ENCODE data around the gene MOGAT2. TPM values are rescaled to one million over a fixed set of nuclear protein-coding genes. Genes with fewer than 3 reads are reported as not detected.

MOGAT2 gene
- total and polyA plus RNA-seq, 2 of the 4 experiments (the other 2 are of a cell fraction) = not detected

GRCh38 chr11:75759832-75760231 is 42.2 kb downstream of the MOGAT2 start:
- Histone ChIP-seq H2AK5ac (ENCODE audit: low read depth, low read length) (no peak overlapping the region), H4K8ac (ENCODE audit: low read depth in 2 of 2, low read length in 2 of 2) (no peak overlapping the region), H3K4me1 (ENCODE audit: control insufficient read depth, insufficient read depth, low read length) (peaks cover 4% of the 10 kb centered on the region), H4K5ac (ENCODE audit: low read depth, low read length) (no peak overlapping the region), H2AK9ac (replicated peaks; ENCODE audit: low read depth, low read length, poor library complexity) (no peak overlapping the region), H3K27me3 (ENCODE audit: control insufficient read depth, insufficient read depth, low read length) (peaks cover 8% of the 10 kb centered on the region; the same call in 1 of the 2 replicates), H3K9ac (ENCODE audit: low read depth, low read length) (no peak overlapping the region), H3K9me1 (ENCODE audit: insufficient read depth, low read length) (no peaks in the 10 kb centered on the region; the same call in 1 of the 2 replicates), H3K27ac (ENCODE audit: insufficient read depth, low read length) (no peak overlapping the region), H3K9me3 (ENCODE audit: control insufficient read depth, insufficient read depth, low read length) (no peaks in the 10 kb centered on the region), H4K91ac (ENCODE audit: insufficient read depth, low read depth, low read length) (no peak overlapping the region), H2BK15ac (ENCODE audit: low read depth, low read length) (no peak overlapping the region), H3K36me3 (ENCODE audit: control insufficient read depth, insufficient read depth, low read length) (no peaks in the 10 kb centered on the region), H3K18ac (ENCODE audit: low read depth, low read length) (no peak overlapping the region), H3K4ac (ENCODE audit: low read depth, low read length) (no peak overlapping the region), H4K20me1 (ENCODE audit: insufficient read depth, low read length) (no peaks in the 10 kb centered on the region), H3K4me2 (ENCODE audit: low read depth, low read length) (no peak overlapping the region), H2BK20ac (ENCODE audit: low read depth, low read length) (no peak overlapping the region), H3K79me1 (ENCODE audit: low read depth in 1 of 2, low read length in 2 of 2) (no peaks in the 10 kb centered on the region), H2AFZ (replicated peaks; ENCODE audit: low read length, poor library complexity) (no peak overlapping the region), H3K23ac (ENCODE audit: low read depth, low read length) (no peak overlapping the region), H3K4me3 (ENCODE audit: insufficient read depth, low read depth, low read length) (no peak overlapping the region), H3K56ac (ENCODE audit: extremely low read depth, insufficient read depth, low read length) (no peak overlapping the region), H2BK120ac (ENCODE audit: low read depth, low read length) (no peak overlapping the region), H3K14ac (replicated peaks; ENCODE audit: low read depth, low read length) (no peak overlapping the region), H2BK5ac (ENCODE audit: low read depth, low read length, poor library complexity, severe bottlenecking) (no peak overlapping the region)
- intact Hi-C loops (cut with micrococcal nuclease) = no loop called here
- ChIA-PET CTCF (no interaction called here), POLR2A (ENCODE audit: unreplicated experiment) (no interaction called here)
- BruUV-seq (replicated peaks) = no TSS peak
- DNase-seq (no peak), ATAC-seq (ENCODE audit: low read depth) (no peak)
- WGBS, 2 experiments (ENCODE audit: extremely low coverage in 2 of 2, insufficient read length in 1 of 2) = 40% methylated on average over 1 of the region's 4 CpGs; no CpG with 5 or more reads in 1 of the 2 experiments
- in situ Hi-C loops (cut with MboI; ENCODE audit: low sequenced_read_pairs) = no loop called here
- dilution Hi-C loops (cut with HindIII; ENCODE audit: low sequenced_read_pairs, unreplicated experiment) = no loop called here
- no peak for TF ChIP-seq NFE2L2 (IDR thresholded peaks at IDR 0.05; ENCODE audit: low read depth, low read length)
- TF ChIP-seq FOS (IDR thresholded peaks at IDR 0.05; ENCODE audit: low read depth, low read length) = no peak
- TF ChIP-seq USF2 (IDR thresholded peaks at IDR 0.05; ENCODE audit: low read depth, low read length) = no peak
- no peak for TF ChIP-seq CEBPB (IDR thresholded peaks at IDR 0.05; ENCODE audit: low read depth, low read length)
- no peak for TF ChIP-seq RAD21 (IDR thresholded peaks at IDR 0.05; ENCODE audit: low read length)
- no peak for TF ChIP-seq RCOR1 (IDR thresholded peaks at IDR 0.05; ENCODE audit: insufficient replicate concordance, low read length)
- TF ChIP-seq CTCF (conservative IDR thresholded peaks at IDR 0.05; ENCODE audit: low read depth, low read length) = no peak
- no peak for TF ChIP-seq ELK1 (IDR thresholded peaks at IDR 0.05; ENCODE audit: borderline replicate concordance, low read depth, low read length)
- no peak for TF ChIP-seq RFX5 (IDR thresholded peaks at IDR 0.05; ENCODE audit: low read depth, low read length)
- TF ChIP-seq POLR2A (IDR thresholded peaks at IDR 0.05; ENCODE audit: low read depth, low read length) = no peak
- TF ChIP-seq MAFK (IDR thresholded peaks at IDR 0.05; ENCODE audit: low read depth, low read length) = no peak
- no peak for TF ChIP-seq CHD1 (IDR thresholded peaks at IDR 0.05; ENCODE audit: low read depth, low read length)
- TF ChIP-seq MAZ (IDR thresholded peaks at IDR 0.05; ENCODE audit: borderline replicate concordance, low read depth, low read length) = no peak
- no peak for TF ChIP-seq SMC3 (IDR thresholded peaks at IDR 0.05; ENCODE audit: low read depth, low read length)
